GM23248 (cell line): ENCODE measurements around the gene LPIN3. TPM values are rescaled to one million over a fixed set of nuclear protein-coding genes. Genes with fewer than 3 reads are reported as not detected.

Experiments used
- DNase-seq: peaks from one replicate; pipeline ENCODE4 v3.0.0-alpha.2; 2015
- H2AFZ ChIP-seq: fragments of 200-600 bp; sonication (generic); 2 replicates; pipeline ENCODE4 v1.6.1; 2016; ENCODE audit warnings: antibody characterized with exemption
- H3F3A ChIP-seq: fragments of 200-600 bp; sonication (generic); 2 replicates; pipeline ENCODE4 v1.6.1; 2016; ENCODE audit warnings: mild to moderate bottlenecking, antibody characterized with exemption, mixed run types; ENCODE audit not compliant: insufficient read depth
- H3K27ac ChIP-seq: fragments of 200-600 bp; sonication (generic); 2 replicates; pipeline ENCODE4 v1.5.1; 2016; ENCODE audit warnings: mild to moderate bottlenecking
- H3K27me3 ChIP-seq: fragments of 200-600 bp; sonication (generic); replicated peaks from 2 replicates; pipeline ENCODE4 v1.6.1; 2016; ENCODE audit warnings: mild to moderate bottlenecking; ENCODE audit not compliant: insufficient read depth
- H3K36me3 ChIP-seq: fragments of 200-600 bp; sonication (generic); 2 replicates; pipeline ENCODE4 v1.6.1; 2016; ENCODE audit warnings: low read depth, mild to moderate bottlenecking
- H3K4me1 ChIP-seq: fragments of 200-600 bp; sonication (generic); 2 replicates; pipeline ENCODE4 v1.6.1; 2016; ENCODE audit warnings: mild to moderate bottlenecking; ENCODE audit not compliant: insufficient read depth
- H3K4me2 ChIP-seq: fragments of 200-600 bp; sonication (generic); one replicate; pipeline ENCODE4 v1.6.1; 2016; ENCODE audit warnings: mild to moderate bottlenecking; ENCODE audit not compliant: unreplicated experiment
- H3K4me3 ChIP-seq: fragments of 200-600 bp; sonication (generic); 2 replicates; pipeline ENCODE4 v1.5.1; 2016; ENCODE audit warnings: mild to moderate bottlenecking
- H3K79me2 ChIP-seq: fragments of 200-600 bp; sonication (generic); 2 replicates; pipeline ENCODE4 v1.6.1; 2016; ENCODE audit warnings: mild to moderate bottlenecking; ENCODE audit not compliant: insufficient read depth
- H3K9ac ChIP-seq: fragments of 200-600 bp; sonication (generic); 2 replicates; pipeline ENCODE4 v1.6.1; 2016; ENCODE audit warnings: mild to moderate bottlenecking
- H3K9me2 ChIP-seq: fragments of 200-600 bp; sonication (generic); 2 replicates; pipeline ENCODE4 v1.6.1; 2016; ENCODE audit warnings: mixed run types, mild to moderate bottlenecking, moderate library complexity; ENCODE audit not compliant: insufficient read depth
- H3K9me3 ChIP-seq: fragments of 200-600 bp; sonication (generic); one replicate; pipeline ENCODE4 v1.6.1; 2017; ENCODE audit warnings: low read depth
- H4K20me1 ChIP-seq: fragments of 200-600 bp; sonication (generic); 2 replicates; pipeline ENCODE4 v1.6.0; 2016; ENCODE audit not compliant: insufficient read depth
- EZH2 ChIP-seq: fragments of 200-600 bp; sonication (generic); IDR thresholded peaks from 2 replicates; pipeline ENCODE4 v1.6.1; 2018; ENCODE audit warnings: antibody characterized with exemption, mild to moderate bottlenecking; ENCODE audit not compliant: insufficient read depth, poor library complexity, severe bottlenecking
- EZH2phosphoT487 ChIP-seq: fragments of 200-600 bp; sonication (generic); IDR thresholded peaks from 2 replicates; pipeline ENCODE4 v1.6.1; 2018; ENCODE audit warnings: antibody characterized with exemption, moderate library complexity, mild to moderate bottlenecking, low read depth; ENCODE audit not compliant: insufficient read depth
- WGBS, 2 experiments: methylation state at CpG; one replicate each; pipeline ENCODE4 v1.1.6; 2015 to 2017; ENCODE audit warnings: low lambda C conversion rate in 2 of 2, low coverage in 1 of 2; ENCODE audit errors: missing lambda C conversion rate in 2 of 2; 5-methylcytosine and 5-hydroxymethylcytosine counted together
- in situ Hi-C: fragments of 300-500 bp; cut with MboI; formaldehyde crosslinking; loops from 2 replicates; pipeline ENCODE4 v1.15.0; 2020
- polyA plus RNA-seq: library from polyadenylated mRNA; unstranded; fragments of >200 nt; fragmentation: Nextera tagmentation; extraction: Ambion mirVana; gene quantifications from 2 replicates; pipeline ENCODE4 v1.2.1, GENCODE V29; 2016
- total RNA-seq: library from RNA; depleted of rRNA; stranded (reverse); fragments of >200 nt; shearing (Covaris generic); gene quantifications from 2 replicates; pipeline ENCODE4 v1.2.3, GENCODE V29; 2014; rRNA removed

LPIN3 gene
- total RNA-seq (11.1 and 11.5 TPM in 2 replicates), polyA plus RNA-seq (13.0 and 14.5 TPM in 2 replicates)

- Histone ChIP-seq H2AFZ (peak within 1 kb of the TSS; percentile 90), H3K9me3 (no peaks in the 10 kb centered on the region), H3K9me2 (no peaks in the 10 kb centered on the region), H3K79me2 (0 out of 2 replicates have a peak, but pooled peaks cover 9% of the 10 kb centered on the region), H3K9ac (peak within 1 kb of the TSS; percentile 76), H3K4me2 (peak within 1 kb of the TSS; percentile 77), H3K4me3 (peak within 1 kb of the TSS; percentile 72), H3K27me3 (no peaks in the 10 kb centered on the region), H3K36me3 (no peaks in the 10 kb centered on the region), H3K4me1 (no peaks in the 10 kb centered on the region), H3F3A (no peaks in the 10 kb centered on the region), H3K27ac (no peak within 1 kb of the TSS), H4K20me1 (no peaks in the 10 kb centered on the region)
- peak; percentile 93 for DNase-seq
- in situ Hi-C loops, result loop anchor here (10.0 to 25.0 kb wide), 2 partner anchors 166 to 353 kb away; no protein-coding TSS in a partner anchor
- WGBS, 2 experiments, result 3% methylated on average over 23 to 32 of the region's 33 CpGs
- TF ChIP-seq EZH2, result no peak
- TF ChIP-seq EZH2phosphoT487, result no peak
Observed at GRCh38 chr20:41340327-41341055, at the start of gene LPIN3. TSS of gene LPIN3 (plus strand) at chr20:41340821. CDS start at chr20:41345804, 4,983 bp downstream.

- WGBS, 2 experiments, result 2 to 14% methylated on average over 2 of the region's 2 CpGs
- H2AFZ ChIP-seq, result no peak overlapping the region
- H3K4me3 ChIP-seq, result no peak overlapping the region
- H3K27me3 ChIP-seq, result no peaks in the 10 kb centered on the region
- peaks cover 2% of the 10 kb centered on the region; the same call in 1 of the 2 replicates for H3K36me3 ChIP-seq
- H3K4me1 ChIP-seq, result peaks cover 37% of the 10 kb centered on the region
- no peaks in the 10 kb centered on the region for H4K20me1 ChIP-seq
- peak overlapping the region; percentile 19 for H3K4me2 ChIP-seq
- peak overlapping the region; percentile 32; the same call in 1 of the 2 replicates for H3K27ac ChIP-seq
- no peak overlapping the region for H3K9ac ChIP-seq
- TF ChIP-seq EZH2 (no peak), EZH2phosphoT487 (no peak)
- no peaks in the 10 kb centered on the region for H3K9me2 ChIP-seq
- peaks cover 100% of the 10 kb centered on the region for H3K79me2 ChIP-seq
- no peaks in the 10 kb centered on the region for H3K9me3 ChIP-seq
- in situ Hi-C loops, result no loop called here
- peaks cover 22% of the 10 kb centered on the region for H3F3A ChIP-seq
- DNase-seq, result peak; percentile 48
Observed at GRCh38 chr20:41293269-41294037, 47.2 kb upstream of the LPIN3 start.

- peaks cover 25% of the 10 kb centered on the region for H3F3A ChIP-seq
- H3K4me3 ChIP-seq, result no peak overlapping the region
- no peaks in the 10 kb centered on the region for H3K9me2 ChIP-seq
- H3K4me1 ChIP-seq, result peaks cover 9% of the 10 kb centered on the region
- H3K27ac ChIP-seq, result peak overlapping the region; percentile 40
- no peaks in the 10 kb centered on the region for H3K9me3 ChIP-seq
- in situ Hi-C loops, result no loop called here
- no peak for TF ChIP-seq EZH2
- TF ChIP-seq EZH2phosphoT487, result no peak
- no peaks in the 10 kb centered on the region for H3K36me3 ChIP-seq
- H2AFZ ChIP-seq, result no peak overlapping the region
- H3K27me3 ChIP-seq, result no peaks in the 10 kb centered on the region
- H3K9ac ChIP-seq, result peak overlapping the region; percentile 1; the same call in 1 of the 2 replicates
- WGBS, 2 experiments, result 59 to 61% methylated on average over 3 of the region's 3 CpGs
- H3K79me2 ChIP-seq, result peaks cover 98% of the 10 kb centered on the region
- peak; percentile 74 for DNase-seq
- H3K4me2 ChIP-seq, result no peak overlapping the region
- peaks cover 13% of the 10 kb centered on the region; the same call in 1 of the 2 replicates for H4K20me1 ChIP-seq
Observed at GRCh38 chr20:41299899-41300298, 40.7 kb upstream of the LPIN3 start.

GRCh38 chr20:41300383-41300782 is 40.2 kb upstream of the LPIN3 start:
- no peaks in the 10 kb centered on the region for H3K36me3 ChIP-seq
- peak overlapping the region; percentile 40 for H3K27ac ChIP-seq
- H3K79me2 ChIP-seq, result peaks cover 98% of the 10 kb centered on the region
- H2AFZ ChIP-seq, result no peak overlapping the region
- 64 to 65% methylated on average over 3 of the region's 3 CpGs for WGBS, 2 experiments
- TF ChIP-seq EZH2phosphoT487 (no peak), EZH2 (no peak)
- DNase-seq, result no peak
- H3K9me3 ChIP-seq, result no peaks in the 10 kb centered on the region
- no peaks in the 10 kb centered on the region for H3K27me3 ChIP-seq
- peaks cover 13% of the 10 kb centered on the region; the same call in 1 of the 2 replicates for H4K20me1 ChIP-seq
- H3K4me3 ChIP-seq, result no peak overlapping the region
- peak overlapping the region; percentile 1; the same call in 1 of the 2 replicates for H3K9ac ChIP-seq
- in situ Hi-C loops, result no loop called here
- H3K4me2 ChIP-seq, result no peak overlapping the region
- H3K9me2 ChIP-seq, result no peaks in the 10 kb centered on the region
- H3K4me1 ChIP-seq, result peaks cover 9% of the 10 kb centered on the region
- H3F3A ChIP-seq, result peaks cover 25% of the 10 kb centered on the region
